ENCODE measurements around the gene YBEY.
"Not testable (repeated sequence)": the region's sequence is repeated elsewhere in the genome, so short reads cannot be mapped to it uniquely, and the experiment has no call there.

YBEY gene

DNA sequence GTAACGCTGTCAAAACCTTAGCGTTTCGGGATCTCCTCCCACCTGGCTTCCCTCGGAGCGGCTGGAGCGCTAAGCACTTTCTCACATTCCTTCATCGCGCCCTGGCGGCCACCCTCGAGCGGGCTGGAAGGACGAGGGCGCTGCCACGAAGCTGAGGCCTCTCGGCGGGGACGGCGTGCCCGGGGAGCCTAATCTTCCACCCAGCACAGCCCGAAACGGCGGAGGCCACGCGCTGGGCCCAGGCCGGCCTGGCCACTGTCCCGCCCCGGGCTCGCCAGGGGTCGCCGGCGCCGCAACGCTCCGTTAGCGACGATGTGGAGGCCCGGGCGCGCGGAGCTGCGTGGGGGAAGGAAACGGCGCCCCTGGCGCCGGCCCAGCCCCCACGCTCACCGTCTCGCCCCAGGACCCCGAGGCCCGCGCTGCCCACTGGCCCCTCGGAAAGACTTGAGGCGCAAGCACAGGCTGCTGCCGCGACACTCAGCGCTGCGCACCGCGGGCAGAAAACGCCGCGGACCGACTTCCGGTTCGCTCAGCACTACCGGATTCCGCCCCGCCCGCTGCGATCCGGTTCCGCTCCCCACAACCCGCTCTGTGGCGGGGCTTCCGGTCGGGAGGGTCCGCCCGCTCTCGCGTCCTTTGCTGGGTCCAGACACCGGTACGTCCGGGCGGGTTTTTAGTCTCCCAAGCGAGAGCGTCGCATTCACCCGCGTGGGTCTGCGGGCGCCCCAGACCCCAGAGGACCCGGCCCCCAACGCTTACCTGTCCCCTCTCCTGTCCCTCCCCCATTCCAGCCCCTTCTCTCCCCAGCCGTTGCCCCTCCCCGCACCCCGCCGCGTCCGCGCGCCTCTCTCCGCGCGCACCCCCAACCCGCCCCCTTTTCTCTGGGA, at the start of gene YBEY:
YBEY (plus strand) TSS at position 582 of the 887 bp plus-strand sequence. CDS start 572 bp downstream, outside the sequence.
- ATAC-seq: peak; percentile 95

GRCh38 chr21:46237474-46237873, 48.7 kb upstream of the YBEY start:
- no peaks in the 10 kb centered on the region for H3K4me1 Mint-ChIP-seq
- ATAC-seq: no peak
- H3K27ac Mint-ChIP-seq: no peak overlapping the region
- peaks cover 56% of the 10 kb centered on the region for H3K36me3 Mint-ChIP-seq
- no peaks in the 10 kb centered on the region for H3K9me3 Mint-ChIP-seq
- H3K4me3 Mint-ChIP-seq: no peak overlapping the region
- no peaks in the 10 kb centered on the region for H3K27me3 Mint-ChIP-seq

More for the DNA sequence above, at the start of gene YBEY:
- Mint-ChIP-seq H3K27me3 (no peaks in the 10 kb centered on the region), H3K4me3 (peak within 1 kb of the TSS; percentile 100), H3K27ac (peak within 1 kb of the TSS; percentile 91), H3K9me3 (no peaks in the 10 kb centered on the region), H3K36me3 (peaks cover 13% of the 10 kb centered on the region), H3K4me1 (peaks cover 60% of the 10 kb centered on the region)

DNA sequence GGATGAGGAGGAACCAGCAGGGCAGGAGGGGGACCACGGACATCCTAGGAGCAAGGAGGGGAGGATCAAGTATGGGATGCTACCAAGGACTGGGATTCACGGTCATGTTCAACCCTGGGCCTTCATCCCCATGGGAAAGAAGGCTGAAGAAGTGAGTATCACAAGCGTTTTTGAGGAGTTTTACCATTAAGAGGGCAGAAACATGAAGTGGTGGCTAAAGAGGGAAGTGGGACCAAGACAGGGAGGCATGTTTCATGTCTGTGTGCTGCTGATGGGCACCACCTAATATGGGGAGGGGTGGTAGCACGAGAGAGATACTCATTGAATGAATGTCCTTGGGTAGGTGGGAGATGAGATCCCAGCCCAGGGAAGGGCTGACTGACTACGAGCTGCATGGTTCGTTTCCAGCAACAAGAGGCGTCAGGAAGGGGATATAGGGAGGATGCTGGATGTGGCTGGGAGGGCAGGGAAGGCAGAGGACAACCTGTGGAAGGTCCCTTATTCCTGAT, 46.3 kb upstream of the YBEY start:
- Mint-ChIP-seq H3K36me3 (peaks cover 57% of the 10 kb centered on the region), H3K27ac (peak overlapping the region; percentile 1)
- no peak for ATAC-seq

DNA sequence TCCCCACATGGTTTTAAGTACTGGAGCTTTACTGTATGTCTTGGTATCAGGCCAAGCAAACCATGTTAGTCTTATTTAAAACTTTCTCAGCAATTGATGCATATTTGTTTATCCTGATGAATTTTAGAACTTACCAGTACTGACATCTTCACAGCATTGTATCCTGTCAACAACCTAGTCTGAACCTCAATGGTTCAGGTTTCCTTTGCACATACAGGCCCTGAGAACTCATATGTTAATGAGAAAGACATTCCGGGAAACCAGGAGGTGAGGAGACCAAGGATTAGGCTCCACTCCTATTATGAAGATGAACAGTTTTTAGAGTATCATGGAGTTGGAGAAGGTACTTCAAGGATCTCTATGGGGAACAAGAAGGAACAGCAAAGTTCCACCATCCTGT, 44.6 kb upstream of the YBEY start:
- H3K36me3 Mint-ChIP-seq: peaks cover 66% of the 10 kb centered on the region
- H3K4me1 Mint-ChIP-seq, H3K9me3 Mint-ChIP-seq, H3K4me3 Mint-ChIP-seq, H3K27ac Mint-ChIP-seq, ATAC-seq, H3K27me3 Mint-ChIP-seq: not testable (repeated sequence)

More for the DNA sequence above, 46.3 kb upstream of the YBEY start:
- H3K4me1 Mint-ChIP-seq: no peaks in the 10 kb centered on the region
- no peak overlapping the region for H3K4me3 Mint-ChIP-seq
- no peaks in the 10 kb centered on the region for H3K9me3 Mint-ChIP-seq
- no peaks in the 10 kb centered on the region for H3K27me3 Mint-ChIP-seq

- Mint-ChIP-seq H3K4me3 (no peak overlapping the region), H3K4me1 (peaks cover 3% of the 10 kb centered on the region), H3K36me3 (peaks cover 74% of the 10 kb centered on the region), H3K9me3 (no peaks in the 10 kb centered on the region), H3K27me3 (no peaks in the 10 kb centered on the region), H3K27ac (peak overlapping the region; percentile 2)
- ATAC-seq: no peak
Measured at GRCh38 chr21:46243325-46243724, 42.8 kb upstream of the YBEY start.

DNA sequence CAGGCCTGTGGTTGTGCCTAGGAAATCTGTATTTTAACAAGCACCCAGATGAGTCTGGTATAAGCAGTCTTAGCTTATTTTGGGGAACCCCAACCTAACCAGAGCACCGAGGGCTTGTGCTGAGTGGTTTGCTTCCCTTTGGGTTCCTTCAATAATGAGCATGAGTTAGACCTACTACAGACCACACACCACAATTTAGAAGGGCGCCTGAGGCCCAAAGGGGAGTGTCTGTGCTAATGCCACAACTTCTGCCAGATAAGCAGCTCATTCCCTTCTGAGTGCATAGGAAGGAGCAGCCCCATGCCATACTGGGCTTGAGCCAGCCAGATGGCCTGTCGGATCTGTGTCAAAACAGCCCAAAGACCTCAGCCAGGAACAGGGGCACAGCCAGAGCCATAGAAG, 42.2 kb upstream of the YBEY start:
- ATAC-seq: no peak
- H3K9me3 Mint-ChIP-seq: no peaks in the 10 kb centered on the region
- peaks cover 9% of the 10 kb centered on the region for H3K4me1 Mint-ChIP-seq
- no peaks in the 10 kb centered on the region for H3K27me3 Mint-ChIP-seq
- no peak overlapping the region for H3K27ac Mint-ChIP-seq
- no peak overlapping the region for H3K4me3 Mint-ChIP-seq
- peaks cover 75% of the 10 kb centered on the region for H3K36me3 Mint-ChIP-seq

GRCh38 chr21:46244602-46245001, 41.5 kb upstream of the YBEY start:
- no peaks in the 10 kb centered on the region for H3K9me3 Mint-ChIP-seq
- H3K36me3 Mint-ChIP-seq: peaks cover 75% of the 10 kb centered on the region
- H3K27me3 Mint-ChIP-seq: no peaks in the 10 kb centered on the region
- H3K4me3 Mint-ChIP-seq: no peak overlapping the region
- H3K4me1 Mint-ChIP-seq: peaks cover 12% of the 10 kb centered on the region
- H3K27ac Mint-ChIP-seq: no peak overlapping the region
- no peak for ATAC-seq

- H3K9me3 Mint-ChIP-seq: no peaks in the 10 kb centered on the region
- peaks cover 76% of the 10 kb centered on the region for H3K36me3 Mint-ChIP-seq
- peaks cover 20% of the 10 kb centered on the region for H3K4me1 Mint-ChIP-seq
- no peak for ATAC-seq
- no peak overlapping the region for H3K27ac Mint-ChIP-seq
- no peak overlapping the region for H3K4me3 Mint-ChIP-seq
- H3K27me3 Mint-ChIP-seq: no peaks in the 10 kb centered on the region
Measured at GRCh38 chr21:46245213-46245915, 40.8 kb upstream of the YBEY start.

GRCh38 chr21:46246345-46246744, 39.8 kb upstream of the YBEY start:
- Mint-ChIP-seq H3K27me3 (no peaks in the 10 kb centered on the region), H3K36me3 (peaks cover 72% of the 10 kb centered on the region), H3K27ac (no peak overlapping the region), H3K4me3 (no peak overlapping the region), H3K9me3 (no peaks in the 10 kb centered on the region), H3K4me1 (peaks cover 26% of the 10 kb centered on the region)
- ATAC-seq: no peak

GRCh38 chr21:46247699-46248421, 38.3 kb upstream of the YBEY start:
- Mint-ChIP-seq H3K27me3 (no peaks in the 10 kb centered on the region), H3K27ac (no peak overlapping the region), H3K4me3 (no peak overlapping the region), H3K4me1 (peaks cover 26% of the 10 kb centered on the region), H3K36me3 (peaks cover 65% of the 10 kb centered on the region), H3K9me3 (no peaks in the 10 kb centered on the region)
- no peak for ATAC-seq

- H3K9me3 Mint-ChIP-seq: peaks cover under 1% of the 10 kb centered on the region
- no peak overlapping the region for H3K4me3 Mint-ChIP-seq
- no peak overlapping the region for H3K27ac Mint-ChIP-seq
- H3K36me3 Mint-ChIP-seq: peaks cover 62% of the 10 kb centered on the region
- no peaks in the 10 kb centered on the region for H3K27me3 Mint-ChIP-seq
- H3K4me1 Mint-ChIP-seq: peaks cover 28% of the 10 kb centered on the region
- no peak for ATAC-seq
Measured at GRCh38 chr21:46248422-46248782, 37.7 kb upstream of the YBEY start.

- Mint-ChIP-seq H3K9me3 (peaks cover 5% of the 10 kb centered on the region), H3K4me1 (peaks cover 32% of the 10 kb centered on the region), H3K27ac (no peak overlapping the region), H3K4me3 (no peak overlapping the region), H3K27me3 (no peaks in the 10 kb centered on the region), H3K36me3 (peaks cover 62% of the 10 kb centered on the region)
- ATAC-seq: no peak
Measured at GRCh38 chr21:46248827-46249226, 37.3 kb upstream of the YBEY start.

DNA sequence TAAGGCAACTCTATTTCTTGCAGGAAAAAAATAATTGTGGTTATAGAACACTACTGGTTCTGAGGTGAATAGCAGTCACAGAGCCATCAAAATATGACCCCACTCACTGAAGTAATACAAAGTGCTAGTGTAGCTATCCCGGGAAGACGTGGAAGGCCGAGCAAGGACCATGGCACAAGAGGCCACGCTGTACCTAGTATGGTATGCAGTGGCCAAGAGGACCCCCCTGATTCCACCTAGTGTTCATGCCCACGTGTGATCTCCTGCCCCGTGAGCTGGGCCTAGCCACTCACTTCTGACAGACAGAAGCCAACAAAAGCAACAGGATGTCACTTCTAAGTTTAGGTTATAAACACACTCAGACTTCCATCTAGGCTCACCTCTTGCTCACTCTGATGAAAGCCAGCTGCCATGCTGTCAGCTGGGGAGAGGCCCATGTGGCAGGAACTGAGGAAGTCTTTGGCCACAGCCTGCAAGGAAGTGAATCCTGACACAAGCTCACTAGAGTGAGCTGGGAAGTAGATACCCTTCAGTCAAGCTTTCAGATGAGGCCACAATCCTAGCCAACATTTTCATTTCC, 35.9 kb upstream of the YBEY start:
- H3K36me3 Mint-ChIP-seq: peaks cover 68% of the 10 kb centered on the region
- H3K4me1 Mint-ChIP-seq: peaks cover 47% of the 10 kb centered on the region
- no peaks in the 10 kb centered on the region for H3K27me3 Mint-ChIP-seq
- no peak for ATAC-seq
- no peak overlapping the region for H3K4me3 Mint-ChIP-seq
- peaks cover 7% of the 10 kb centered on the region for H3K9me3 Mint-ChIP-seq
- peak overlapping the region; percentile 41 for H3K27ac Mint-ChIP-seq

GRCh38 chr21:46252840-46253239, 33.3 kb upstream of the YBEY start:
- ATAC-seq: no peak
- Mint-ChIP-seq H3K27me3 (no peaks in the 10 kb centered on the region), H3K27ac (peak overlapping the region; percentile 93), H3K36me3 (peaks cover 75% of the 10 kb centered on the region), H3K4me1 (peaks cover 47% of the 10 kb centered on the region), H3K4me3 (no peak overlapping the region), H3K9me3 (peaks cover 7% of the 10 kb centered on the region)

Measured in stimulated activated memory B cell treated with anti-CD40 and anti-IgM and Interleukin-4, amounts not matched to agents 10 μg/mL and 1 μg/mL and 100 μg/mL, for 72 hours (primary cell).